Gastroesophageal sphincter (tissue), 4 donors: ENCODE measurements around the gene CLEC2B. TPM values are rescaled to one million over a fixed set of nuclear protein-coding genes. Genes with fewer than 3 reads are reported as not detected.

Experiments
- ATAC-seq: fragments of 150-250 bp; one replicate; pipeline ENCODE4 v1.9.1; 2016; ENCODE audit warnings: mild to moderate bottlenecking, moderate library complexity
- H3K27ac ChIP-seq, 4 donors: fragments of 200-600 bp; sonication (generic) in 3 of 4; 1 replicate in 3 of 4; 2 replicates in 1 of 4; pipeline ENCODE4 v1.5.1; 2016 to 2019
- H3K27me3 ChIP-seq: fragments of 200-600 bp; sonication (generic); one replicate; pipeline ENCODE4 v1.5.1; 2019
- H3K36me3 ChIP-seq, 2 donors: fragments of 200-600 bp; sonication (generic); one replicate each; pipeline ENCODE4 v1.5.1; 2019; ENCODE audit warnings: control low read depth in 1 of 2
- H3K4me1 ChIP-seq, 3 donors: fragments of 200-600 bp; sonication (generic); 1 replicate in 2 of 3; 2 replicates in 1 of 3; pipeline ENCODE4 v1.5.1; 2016 to 2019; ENCODE audit warnings: control low read depth in 2 of 3
- H3K4me3 ChIP-seq, 2 donors: fragments of 200-600 bp; sonication (generic); one replicate each; pipeline ENCODE4 v1.5.1; 2019; ENCODE audit warnings: mild to moderate bottlenecking in 1 of 2, moderate library complexity in 1 of 2
- H3K9me3 ChIP-seq, 3 donors: fragments of 200-600 bp; sonication (generic); one replicate each; pipeline ENCODE4 v1.5.1; 2017 to 2019; ENCODE audit warnings: control low read depth in 2 of 3
- EP300 ChIP-seq: sonication (generic); formaldehyde crosslinking; IDR thresholded peaks from one replicate; pipeline ENCODE4 v1.6.1; 2017; ENCODE audit warnings: antibody characterized with exemption, mild to moderate bottlenecking
- POLR2A ChIP-seq, 2 donors: fragments of 450-650 bp; IDR thresholded peaks; one replicate each; pipeline ENCODE4 v1.6.1; 2017; ENCODE audit warnings: antibody characterized with exemption in 2 of 2, mild to moderate bottlenecking in 2 of 2, moderate library complexity in 1 of 2
- POLR2AphosphoS5 ChIP-seq: sonication (generic); formaldehyde crosslinking; IDR thresholded peaks from one replicate; pipeline ENCODE4 v1.6.1; 2017; ENCODE audit warnings: antibody characterized with exemption
- WGBS, 2 donors: methylation state at CpG; one replicate each; pipeline ENCODE4 v1.1.5; 2018; ENCODE audit warnings: low coverage in 1 of 2; 5-methylcytosine and 5-hydroxymethylcytosine counted together
- total RNA-seq, 4 donors: library from RNA; depleted of rRNA; stranded (reverse); fragments of >200 nt; gene quantifications; one replicate each; pipeline ENCODE4 v1.1.0, GENCODE V29; 2016
- TF ChIP-seq, protein P1 (sequence below), 4 experiments: fragments of 200-600 bp in 2 of 4; fragments of 450-650 bp in 2 of 4; sonication (generic) in 1 of 4; IDR thresholded peaks; one replicate each; pipeline ENCODE4 v1.5.1; 2017 to 2019; ENCODE audit warnings: antibody characterized with exemption in 4 of 4, mild to moderate bottlenecking in 2 of 4, moderate library complexity in 2 of 4

The CLEC2B gene
- total RNA-seq, 4 donors from 2014 or later, result 3.4 to 16.7 (median 8.9) TPM

- Histone ChIP-seq H3K27me3 (peaks cover 15% of the 10 kb centered on the region), H3K36me3 (no peaks in the 10 kb centered on the region), H3K27ac (no peak overlapping the region), H3K9me3 (no peaks in the 10 kb centered on the region), H3K4me1 (no peaks in the 10 kb centered on the region), H3K4me3 (no peak overlapping the region)
- TF ChIP-seq, protein P1, sequence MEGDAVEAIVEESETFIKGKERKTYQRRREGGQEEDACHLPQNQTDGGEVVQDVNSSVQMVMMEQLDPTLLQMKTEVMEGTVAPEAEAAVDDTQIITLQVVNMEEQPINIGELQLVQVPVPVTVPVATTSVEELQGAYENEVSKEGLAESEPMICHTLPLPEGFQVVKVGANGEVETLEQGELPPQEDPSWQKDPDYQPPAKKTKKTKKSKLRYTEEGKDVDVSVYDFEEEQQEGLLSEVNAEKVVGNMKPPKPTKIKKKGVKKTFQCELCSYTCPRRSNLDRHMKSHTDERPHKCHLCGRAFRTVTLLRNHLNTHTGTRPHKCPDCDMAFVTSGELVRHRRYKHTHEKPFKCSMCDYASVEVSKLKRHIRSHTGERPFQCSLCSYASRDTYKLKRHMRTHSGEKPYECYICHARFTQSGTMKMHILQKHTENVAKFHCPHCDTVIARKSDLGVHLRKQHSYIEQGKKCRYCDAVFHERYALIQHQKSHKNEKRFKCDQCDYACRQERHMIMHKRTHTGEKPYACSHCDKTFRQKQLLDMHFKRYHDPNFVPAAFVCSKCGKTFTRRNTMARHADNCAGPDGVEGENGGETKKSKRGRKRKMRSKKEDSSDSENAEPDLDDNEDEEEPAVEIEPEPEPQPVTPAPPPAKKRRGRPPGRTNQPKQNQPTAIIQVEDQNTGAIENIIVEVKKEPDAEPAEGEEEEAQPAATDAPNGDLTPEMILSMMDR (IDR thresholded peaks at IDR 0.05), result no peak
- TF ChIP-seq POLR2AphosphoS5 (no peak), POLR2A (IDR thresholded peaks at IDR 0.05) (no peak), EP300 (no peak)
- 50 to 67% methylated on average over 1 of the region's 2 CpGs for WGBS, 2 donors
- ATAC-seq, result no peak
These were observed 58.5 kb downstream of the CLEC2B start for GRCh38 chr12:9810671-9811070.

DNA sequence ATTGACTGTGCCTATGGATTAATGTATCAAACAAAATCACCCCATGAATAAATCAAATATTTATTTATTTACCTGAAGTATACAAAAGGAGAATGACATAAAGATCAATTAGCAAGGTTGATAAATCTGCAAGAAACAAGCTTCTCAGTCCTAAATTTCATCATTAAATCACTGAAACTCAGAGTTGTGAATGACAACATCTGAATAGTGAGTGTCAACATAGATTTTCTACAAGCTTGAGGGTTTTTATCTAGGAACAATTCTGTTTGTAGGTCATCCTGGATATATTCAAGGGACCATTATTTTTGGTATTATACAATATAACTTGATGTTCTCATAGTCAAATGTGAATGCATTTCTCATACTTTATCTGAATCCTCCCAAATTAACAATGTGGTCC, 59.3 kb downstream of the CLEC2B start:
- Histone ChIP-seq H3K27ac (no peak overlapping the region), H3K4me1 (no peaks in the 10 kb centered on the region), H3K27me3 (peaks cover 15% of the 10 kb centered on the region), H3K4me3 (no peak overlapping the region), H3K36me3 (no peaks in the 10 kb centered on the region), H3K9me3 (no peaks in the 10 kb centered on the region)
- TF ChIP-seq POLR2AphosphoS5 (no peak), POLR2A (IDR thresholded peaks at IDR 0.05) (no peak), EP300 (no peak)
- TF ChIP-seq, protein P1 (IDR thresholded peaks at IDR 0.05), result no peak
- no peak for ATAC-seq

DNA sequence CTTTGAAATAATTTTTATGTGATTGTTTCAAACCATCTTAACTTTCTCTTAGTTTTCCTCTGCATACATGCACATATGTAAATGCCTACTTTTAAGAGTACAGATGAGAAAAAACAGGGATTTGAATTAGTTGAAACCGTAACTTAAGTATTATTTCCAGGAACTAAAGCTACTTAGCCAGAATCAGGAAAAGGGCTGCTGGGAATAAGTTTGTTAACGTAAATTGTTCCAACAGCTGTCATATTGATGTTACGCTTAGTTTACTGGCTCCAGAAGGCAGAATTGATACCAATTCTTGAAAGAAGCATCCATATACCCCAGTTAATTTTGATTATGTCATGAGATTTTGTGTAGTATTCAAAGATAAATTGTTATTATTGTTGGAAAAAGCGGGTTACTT, 59.8 kb downstream of the CLEC2B start:
- no peak overlapping the region for H3K27ac ChIP-seq
- 38 to 52% methylated on average over 4 of the region's 4 CpGs for WGBS, 2 donors
- H3K4me1 ChIP-seq, result no peaks in the 10 kb centered on the region
- H3K9me3 ChIP-seq, result no peaks in the 10 kb centered on the region
- ATAC-seq, result no peak
- TF ChIP-seq POLR2AphosphoS5 (no peak), EP300 (no peak), POLR2A (IDR thresholded peaks at IDR 0.05) (no peak)
- TF ChIP-seq, protein P1 (IDR thresholded peaks at IDR 0.05), result no peak
- no peaks in the 10 kb centered on the region for H3K36me3 ChIP-seq
- peaks cover 12% of the 10 kb centered on the region for H3K27me3 ChIP-seq
- H3K4me3 ChIP-seq, result no peak overlapping the region

DNA sequence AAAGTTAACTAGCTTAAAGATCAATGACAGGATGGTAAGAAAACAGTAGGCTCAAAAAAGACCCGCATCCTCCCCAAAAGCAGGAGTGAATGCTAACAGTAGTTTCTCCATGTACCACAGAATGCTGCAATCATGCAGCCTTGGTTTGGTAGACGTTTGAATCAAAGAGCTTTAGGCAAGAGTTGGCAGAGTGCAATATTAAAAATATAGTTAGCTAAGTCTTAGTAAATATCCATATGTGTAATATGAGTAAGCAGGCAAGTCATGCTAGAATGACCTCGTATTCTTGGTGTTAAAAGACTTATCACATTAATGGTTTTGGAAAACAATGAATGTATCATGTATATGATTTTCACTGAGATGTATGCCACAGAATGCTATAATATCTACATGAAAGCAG, 60.6 kb downstream of the CLEC2B start:
- Histone ChIP-seq H3K9me3 (no peaks in the 10 kb centered on the region), H3K36me3 (no peaks in the 10 kb centered on the region), H3K27ac (no peak overlapping the region), H3K4me3 (no peak overlapping the region), H3K4me1 (no peaks in the 10 kb centered on the region), H3K27me3 (peaks cover 3% of the 10 kb centered on the region)
- 67 to 71% methylated on average over 3 of the region's 3 CpGs for WGBS, 2 donors
- no peak for ATAC-seq
- TF ChIP-seq, protein P1 (IDR thresholded peaks at IDR 0.05), result no peak
- no peak for TF ChIP-seq POLR2AphosphoS5
- no peak for TF ChIP-seq POLR2A (IDR thresholded peaks at IDR 0.05)
- no peak for TF ChIP-seq EP300

DNA sequence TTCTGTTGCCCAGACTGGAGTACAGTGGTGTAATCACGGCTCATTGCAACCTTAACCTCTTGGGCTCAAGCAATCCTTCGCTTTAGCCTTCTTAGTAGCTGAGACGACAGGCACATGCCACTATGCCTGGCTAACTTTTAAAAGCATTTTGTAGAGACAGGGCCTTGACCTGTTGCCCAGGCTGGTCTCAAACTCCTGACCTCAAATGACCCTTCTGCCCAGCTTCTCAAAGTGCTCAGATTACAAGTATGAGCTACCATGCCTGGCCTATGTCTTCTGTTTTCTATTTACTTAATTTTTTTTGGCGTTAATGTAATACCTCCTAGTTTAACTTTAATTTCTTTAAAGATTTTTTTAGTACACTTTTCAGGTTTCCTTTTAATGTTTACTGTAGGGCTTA, 62.4 kb downstream of the CLEC2B start:
- no peaks in the 10 kb centered on the region for H3K36me3 ChIP-seq
- no peak for ATAC-seq
- H3K27me3 ChIP-seq, result no peaks in the 10 kb centered on the region
- no peak overlapping the region for H3K27ac ChIP-seq
- whole genome bisulfite sequencing, 2 donors, result 60 to 67% methylated on average over 4 of the region's 4 CpGs
- no peak for TF ChIP-seq POLR2AphosphoS5
- TF ChIP-seq EP300, result no peak
- no peak for TF ChIP-seq POLR2A (IDR thresholded peaks at IDR 0.05)
- H3K4me3 ChIP-seq, result no peak overlapping the region
- H3K9me3 ChIP-seq, result no peaks in the 10 kb centered on the region
- no peaks in the 10 kb centered on the region for H3K4me1 ChIP-seq
